ENCODE measurements around the gene CD9.

CD9 gene

GRCh38 chr12:6233121-6233971 lies 33.1 kb downstream of the CD9 start:
- peak; percentile 14 for TF ChIP-seq CTCF (IDR thresholded peaks at IDR 0.05; ENCODE audit: low read depth, low read length)
- no peak overlapping the region for H3K4me3 ChIP-seq (ENCODE audit: low read depth, low read length)
- DNase-seq (ENCODE audit: low read depth, low spot score): no peak
- in situ Hi-C loops (cut with HindIII; ENCODE audit: low sequenced_read_pairs): no loop called here

- no peak for DNase-seq (ENCODE audit: low read depth, low spot score)
- no peak overlapping the region for H3K4me3 ChIP-seq (ENCODE audit: low read depth, low read length)
- in situ Hi-C loops (cut with HindIII; ENCODE audit: low sequenced_read_pairs): no loop called here
- no peak for TF ChIP-seq CTCF (IDR thresholded peaks at IDR 0.05; ENCODE audit: low read depth, low read length)
Observed at GRCh38 chr12:6234214-6234613, 34.0 kb downstream of the CD9 start.

GRCh38 chr12:6234906-6235305 lies 34.7 kb downstream of the CD9 start:
- no peak for DNase-seq (ENCODE audit: low read depth, low spot score)
- no peak overlapping the region for H3K4me3 ChIP-seq (ENCODE audit: low read depth, low read length)
- no peak for TF ChIP-seq CTCF (IDR thresholded peaks at IDR 0.05; ENCODE audit: low read depth, low read length)
- in situ Hi-C loops (cut with HindIII; ENCODE audit: low sequenced_read_pairs): no loop called here

- in situ Hi-C loops (cut with HindIII; ENCODE audit: low sequenced_read_pairs): no loop called here
- DNase-seq (ENCODE audit: low read depth, low spot score): no peak
- no peak for TF ChIP-seq CTCF (IDR thresholded peaks at IDR 0.05; ENCODE audit: low read depth, low read length)
- no peak overlapping the region for H3K4me3 ChIP-seq (ENCODE audit: low read depth, low read length)
Observed at GRCh38 chr12:6235499-6235898, 35.3 kb downstream of the CD9 start.

GRCh38 chr12:6235906-6236640 lies 35.9 kb downstream of the CD9 start:
- in situ Hi-C loops (cut with HindIII; ENCODE audit: low sequenced_read_pairs): no loop called here
- DNase-seq (ENCODE audit: low read depth, low spot score): no peak
- no peak overlapping the region for H3K4me3 ChIP-seq (ENCODE audit: low read depth, low read length)
- TF ChIP-seq CTCF (IDR thresholded peaks at IDR 0.05; ENCODE audit: low read depth, low read length): no peak

GRCh38 chr12:6236641-6236940 lies 36.4 kb downstream of the CD9 start:
- in situ Hi-C loops (cut with HindIII; ENCODE audit: low sequenced_read_pairs): no loop called here
- H3K4me3 ChIP-seq (ENCODE audit: low read depth, low read length): no peak overlapping the region
- DNase-seq (ENCODE audit: low read depth, low spot score): no peak
- TF ChIP-seq CTCF (IDR thresholded peaks at IDR 0.05; ENCODE audit: low read depth, low read length): no peak

All from astrocyte of the spinal cord (primary cell).